IMR-90 (cell line): ENCODE measurements around the gene RAB28. TPM values are rescaled to one million over a fixed set of nuclear protein-coding genes. Genes with fewer than 3 reads are reported as not detected.

Source experiments
- ATAC-seq: fragments of 200-7000 bp; cut with Tn5 transposase; 2 replicates; pipeline ENCODE4 v1.9.1; 2020; ENCODE audit warnings: low read depth, mild to moderate bottlenecking, moderate library complexity
- BruUV-seq: library from RNA; stranded (reverse); fragments of 400-500 nt; replicated peaks from 2 replicates; lab custom pipeline; 2021; lab: Mats Ljungman, UMichigan
- CTCF ChIA-PET: fragments of 300-600 bp; formaldehyde crosslinking; extraction: SDS; loops from one replicate; lab custom pipeline; 2021; ENCODE audit warnings: antibody characterized with exemption; lab: Yijun Ruan, JAX
- POLR2A ChIA-PET: fragments of 300-600 bp; sonication (Branson Sonifier 250); formaldehyde crosslinking; loops from one replicate; lab custom pipeline; 2022; ENCODE audit warnings: antibody characterized with exemption; ENCODE audit not compliant: unreplicated experiment; lab: Charles Lee
- DNase-seq: peaks from one replicate; pipeline ENCODE4 v3.0.0; 2013
- H2AFZ ChIP-seq: replicated peaks from 2 replicates; pipeline ENCODE3; 2013; ENCODE audit warnings: low read length, mild to moderate bottlenecking; ENCODE audit not compliant: poor library complexity
- H2AK5ac ChIP-seq: 2 replicates; pipeline ENCODE4 v1.6.1; 2013; ENCODE audit warnings: low read depth, low read length, inconsistent platforms
- H2AK9ac ChIP-seq: replicated peaks from 2 replicates; pipeline ENCODE3; 2013; ENCODE audit warnings: mild to moderate bottlenecking, low read depth, low read length, moderate library complexity; ENCODE audit not compliant: poor library complexity
- H2BK120ac ChIP-seq: 2 replicates; pipeline ENCODE4 v1.6.1; 2013; ENCODE audit warnings: low read depth, low read length, inconsistent platforms
- H2BK15ac ChIP-seq: 3 replicates; pipeline ENCODE4 v1.6.1; 2013; ENCODE audit warnings: low read depth, low read length, inconsistent platforms
- H2BK20ac ChIP-seq: 2 replicates; pipeline ENCODE4 v1.6.1; 2013; ENCODE audit warnings: low read depth, mild to moderate bottlenecking, inconsistent platforms, low read length, moderate library complexity
- H2BK5ac ChIP-seq: 2 replicates; pipeline ENCODE4 v1.6.1; 2013; ENCODE audit warnings: mild to moderate bottlenecking, low read depth, low read length, inconsistent platforms; ENCODE audit not compliant: poor library complexity, severe bottlenecking
- H3K14ac ChIP-seq: replicated peaks from 2 replicates; pipeline ENCODE4 v1.6.1; 2013; ENCODE audit warnings: low read depth, low read length, inconsistent platforms
- H3K18ac ChIP-seq: 2 replicates; pipeline ENCODE4 v1.6.1; 2013; ENCODE audit warnings: low read depth, low read length, control low read depth
- H3K23ac ChIP-seq: 2 replicates; pipeline ENCODE4 v1.6.1; 2013; ENCODE audit warnings: low read depth, low read length, inconsistent platforms
- H3K27ac ChIP-seq: 2 replicates; pipeline ENCODE4 v1.5.1; 2013; ENCODE audit warnings: mild to moderate bottlenecking, control low read depth, low read length; ENCODE audit not compliant: insufficient read depth
- H3K27me3 ChIP-seq: 2 replicates; pipeline ENCODE4 v1.6.1; 2013; ENCODE audit warnings: low read length; ENCODE audit not compliant: control insufficient read depth, insufficient read depth
- H3K36me3 ChIP-seq: 2 replicates; pipeline ENCODE4 v1.6.1; 2013; ENCODE audit warnings: low read length, mixed read lengths; ENCODE audit not compliant: control insufficient read depth, insufficient read depth
- H3K4ac ChIP-seq: 2 replicates; pipeline ENCODE4 v1.6.1; 2013; ENCODE audit warnings: low read depth, low read length, inconsistent platforms
- H3K4me1 ChIP-seq: 2 replicates; pipeline ENCODE4 v1.6.1; 2013; ENCODE audit warnings: low read length, mixed read lengths; ENCODE audit not compliant: control insufficient read depth, insufficient read depth
- H3K4me2 ChIP-seq: 2 replicates; pipeline ENCODE4 v1.6.1; 2013; ENCODE audit warnings: low read depth, mild to moderate bottlenecking, control low read depth, low read length, moderate library complexity
- H3K4me3 ChIP-seq: 2 replicates; pipeline ENCODE4 v1.5.1; 2013; ENCODE audit warnings: low read depth, mild to moderate bottlenecking, control low read depth, low read length, moderate library complexity; ENCODE audit not compliant: insufficient read depth
- H3K56ac ChIP-seq: 2 replicates; pipeline ENCODE4 v1.6.1; 2013; ENCODE audit warnings: low read length, inconsistent platforms; ENCODE audit not compliant: insufficient read depth; ENCODE audit errors: extremely low read depth
- H3K79me1 ChIP-seq, 2 experiments: 2 replicates each; pipeline ENCODE4 v1.6.1; 2013; ENCODE audit warnings: low read length in 2 of 2, inconsistent platforms in 1 of 2, low read depth in 1 of 2
- H3K9ac ChIP-seq: 2 replicates; pipeline ENCODE4 v1.6.1; 2013; ENCODE audit warnings: low read depth, low read length, control low read depth
- H3K9me1 ChIP-seq: 2 replicates; pipeline ENCODE4 v1.6.1; 2013; ENCODE audit warnings: low read length, inconsistent platforms; ENCODE audit not compliant: insufficient read depth
- H3K9me3 ChIP-seq: 2 replicates; pipeline ENCODE4 v1.6.1; 2013; ENCODE audit warnings: low read length; ENCODE audit not compliant: control insufficient read depth, insufficient read depth
- H4K20me1 ChIP-seq: 2 replicates; pipeline ENCODE4 v1.6.1; 2013; ENCODE audit warnings: low read length, inconsistent platforms; ENCODE audit not compliant: insufficient read depth
- H4K5ac ChIP-seq: 2 replicates; pipeline ENCODE4 v1.6.1; 2013; ENCODE audit warnings: mild to moderate bottlenecking, low read depth, low read length, control low read depth
- H4K8ac ChIP-seq, 2 experiments: 2 replicates each; pipeline ENCODE4 v1.6.1; 2013; ENCODE audit warnings: low read depth in 2 of 2, low read length in 2 of 2, control low read depth in 1 of 2, inconsistent platforms in 1 of 2
- H4K91ac ChIP-seq: 2 replicates; pipeline ENCODE4 v1.6.1; 2013; ENCODE audit warnings: low read depth, low read length, inconsistent platforms; ENCODE audit not compliant: insufficient read depth
- BHLHE40 ChIP-seq: fragments of 150-350 bp; IDR thresholded peaks from 2 replicates; pipeline ENCODE4 v1.6.1; 2016; ENCODE audit warnings: mild to moderate bottlenecking, low read depth, low read length
- CEBPB ChIP-seq: IDR thresholded peaks from 2 replicates; pipeline ENCODE4 v1.6.1; 2012; ENCODE audit warnings: low read depth, low read length, improper control_type of control experiment
- CHD1 ChIP-seq: IDR thresholded peaks from 2 replicates; pipeline ENCODE4 v1.6.1; 2012; ENCODE audit warnings: low read depth, low read length, improper control_type of control experiment
- CTCF ChIP-seq: conservative IDR thresholded peaks from 2 replicates; pipeline ENCODE4 v1.5.1; 2012; ENCODE audit warnings: mild to moderate bottlenecking, low read depth, low read length, improper control_type of control experiment
- ELK1 ChIP-seq: fragments of 150-350 bp; IDR thresholded peaks from 2 replicates; pipeline ENCODE4 v1.6.1; 2016; ENCODE audit warnings: low read depth, mild to moderate bottlenecking, low read length, moderate library complexity, borderline replicate concordance
- FOS ChIP-seq: fragments of 150-350 bp; IDR thresholded peaks from 2 replicates; pipeline ENCODE4 v1.6.1; 2016; ENCODE audit warnings: low read depth, low read length
- MAZ ChIP-seq: IDR thresholded peaks from 2 replicates; pipeline ENCODE4 v1.6.1; 2012; ENCODE audit warnings: low read depth, mild to moderate bottlenecking, low read length, improper control_type of control experiment, moderate library complexity, borderline replicate concordance
- MXI1 ChIP-seq: IDR thresholded peaks from 2 replicates; pipeline ENCODE4 v1.6.1; 2012; ENCODE audit warnings: low read depth, mild to moderate bottlenecking, low read length, moderate library complexity, borderline replicate concordance
- NFE2L2 ChIP-seq: fragments of 150-350 bp; IDR thresholded peaks from 2 replicates; pipeline ENCODE4 v1.6.1; 2016; ENCODE audit warnings: low read depth, mild to moderate bottlenecking, low read length
- POLR2A ChIP-seq: IDR thresholded peaks from 2 replicates; pipeline ENCODE4 v1.6.1; 2012; ENCODE audit warnings: mild to moderate bottlenecking, low read depth, low read length
- RAD21 ChIP-seq: IDR thresholded peaks from 2 replicates; pipeline ENCODE4 v1.6.1; 2012; ENCODE audit warnings: low read length, improper control_type of control experiment
- RCOR1 ChIP-seq: IDR thresholded peaks from 2 replicates; pipeline ENCODE4 v1.6.1; 2012; ENCODE audit warnings: mild to moderate bottlenecking, low read length, improper control_type of control experiment; ENCODE audit not compliant: insufficient replicate concordance
- RFX5 ChIP-seq: IDR thresholded peaks from 2 replicates; pipeline ENCODE4 v1.8.0; 2012; ENCODE audit warnings: low read depth, mild to moderate bottlenecking, low read length, moderate library complexity
- SMC3 ChIP-seq: fragments of 150-350 bp; IDR thresholded peaks from 2 replicates; pipeline ENCODE4 v1.6.1; 2016; ENCODE audit warnings: low read depth, mild to moderate bottlenecking, antibody characterized with exemption, low read length, moderate library complexity
- USF2 ChIP-seq: fragments of 150-350 bp; IDR thresholded peaks from 2 replicates; pipeline ENCODE4 v1.6.1; 2017; ENCODE audit warnings: mild to moderate bottlenecking, antibody characterized with exemption, low read length, low read depth
- WGBS, 2 experiments: methylation state at CpG; one replicate each; pipeline versions ENCODE4 v1.1.5 to v1.1.7; 2013; ENCODE audit warnings: missing lambda C conversion rate in 2 of 2; ENCODE audit not compliant: insufficient read length in 1 of 2; ENCODE audit errors: extremely low coverage in 2 of 2; 5-methylcytosine and 5-hydroxymethylcytosine counted together
- dilution Hi-C: fragments of 300-500 bp; cut with HindIII; formaldehyde crosslinking; loops from one replicate; pipeline ENCODE4 v1.14.3; 2018; ENCODE audit warnings: low sequenced_read_pairs; ENCODE audit not compliant: unreplicated experiment
- in situ Hi-C: fragments of 300-500 bp; cut with MboI; formaldehyde crosslinking; loops from 3 replicates; pipeline ENCODE4 v1.14.3; 2019; ENCODE audit warnings: low sequenced_read_pairs, inconsistent platforms, mixed read lengths
- intact Hi-C: fragments of 100-400 bp; cut with micrococcal nuclease; formaldehyde crosslinking; loops from 2 replicates; pipeline ENCODE4 v1.10.0; 2022
- polyA plus RNA-seq, 3 experiments: library from polyadenylated mRNA; depleted of rRNA; stranded (reverse); fragments of >200 nt; gene quantifications; 2 replicates each; pipeline ENCODE4 v1.2.3, GENCODE V29; 2012; ENCODE audit warnings: low replicate concordance in 1 of 3
- total RNA-seq: library from RNA; depleted of rRNA; stranded (reverse); fragments of >200 nt; gene quantifications from 2 replicates; pipeline ENCODE4 v1.2.3, GENCODE V29; 2012

RAB28 gene
- total and polyA plus RNA-seq, 2 of the 4 experiments (the other 2 are of a cell fraction) = 7.5 to 10.8 TPM

GRCh38 chr4:13464973-13465372 lies 19.2 kb downstream of the RAB28 start:
- H2BK20ac ChIP-seq = no peak overlapping the region
- H2AFZ ChIP-seq = no peak overlapping the region
- intact Hi-C loops (no loop called here), dilution Hi-C loops (no loop called here), in situ Hi-C loops (no loop called here)
- no peak overlapping the region for H2BK15ac ChIP-seq
- no peak overlapping the region for H3K23ac ChIP-seq
- H3K9me3 ChIP-seq = no peaks in the 10 kb centered on the region
- BruUV-seq = no TSS peak
- H3K4me3 ChIP-seq = no peak overlapping the region
- no peak overlapping the region for H2BK5ac ChIP-seq
- no peak overlapping the region for H3K14ac ChIP-seq
- POLR2A ChIA-PET = no interaction called here
- H3K18ac ChIP-seq = no peak overlapping the region
- H3K56ac ChIP-seq = no peak overlapping the region
- H3K27me3 ChIP-seq = no peaks in the 10 kb centered on the region
- no peak overlapping the region for H3K27ac ChIP-seq
- no peak overlapping the region for H3K4me2 ChIP-seq
- 0 out of 2 replicates have a peak, but pooled peaks cover 3% of the 10 kb centered on the region for H4K20me1 ChIP-seq
- no peaks in the 10 kb centered on the region; the same call in 1 of the 2 replicates for H3K4me1 ChIP-seq
- no peak overlapping the region for H3K9ac ChIP-seq
- H3K79me1 ChIP-seq = peaks cover 0 to 15% of the 10 kb centered on the region in 2 experiments; a peak in 2 of 4 replicates
- no peak overlapping the region for H4K5ac ChIP-seq
- H3K4ac ChIP-seq = no peak overlapping the region
- CTCF ChIA-PET = no interaction called here
- TF ChIP-seq RFX5 = no peak
- TF ChIP-seq NFE2L2 = no peak
- no peak for TF ChIP-seq MAZ
- TF ChIP-seq BHLHE40 = no peak
- TF ChIP-seq USF2 = no peak
- no peak for TF ChIP-seq CEBPB
- TF ChIP-seq SMC3 = no peak
- no peak for TF ChIP-seq RAD21
- TF ChIP-seq MXI1 = no peak
- TF ChIP-seq CHD1 = no peak
- TF ChIP-seq POLR2A = no peak
- TF ChIP-seq CTCF = no peak
- no peak for TF ChIP-seq RCOR1
- TF ChIP-seq ELK1 = no peak
- no peak for TF ChIP-seq FOS
- H4K8ac ChIP-seq = no peak overlapping the region
- H2AK9ac ChIP-seq = no peak overlapping the region
- H2AK5ac ChIP-seq = no peak overlapping the region
- no CpG with 5 or more reads among the region's 3 CpGs for WGBS, 2 experiments
- H4K91ac ChIP-seq = no peak overlapping the region
- no peaks in the 10 kb centered on the region for H3K36me3 ChIP-seq
- H2BK120ac ChIP-seq = no peak overlapping the region
- ATAC-seq = no peak
- no peak for DNase-seq
- no peaks in the 10 kb centered on the region; the same call in 1 of the 2 replicates for H3K9me1 ChIP-seq
